K562 (cell line): ENCODE results near the gene NYAP2. TPM values are rescaled to one million over a fixed set of nuclear protein-coding genes. Genes with fewer than 3 reads are reported as not detected.

Experiments
- ATAC-seq: fragments of 200-7000 bp; cut with Tn5 transposase; 3 replicates; pipeline ENCODE4 v1.9.1; 2020; ENCODE audit warnings: moderate library complexity
- BruUV-seq: library from RNA; stranded (reverse); fragments of 400-500 nt; replicated peaks from 2 replicates; lab custom pipeline; 2021; lab: Mats Ljungman, UMichigan
- CTCF ChIA-PET: fragments of 300-600 bp; formaldehyde crosslinking; extraction: SDS; loops from one replicate; lab custom pipeline; 2021; ENCODE audit warnings: low intra/inter-chr PET ratio; lab: Yijun Ruan, JAX
- POLR2A ChIA-PET: fragments of 300-600, 350-650 bp; sonication (Branson Sonifier 250); formaldehyde crosslinking; extraction: SDS; loops from one replicate; lab custom pipeline; 2021; ENCODE audit warnings: antibody characterized with exemption, inconsistent platforms; lab: Yijun Ruan, JAX
- DNase-seq, 4 experiments: peaks; one replicate each; pipeline versions ENCODE4 v3.0.0 to v3.0.0-alpha.2; 2011 to 2018; ENCODE audit warnings: low spot score in 3 of 4, mixed read lengths in 3 of 4; ENCODE audit errors: extremely low read depth in 1 of 4
- FAIRE-seq: peaks from 2 replicates; lab custom pipeline; 2011; peaks lifted over from hg19 to GRCh38; lab: Jason Lieb, UNC
- H2AFZ ChIP-seq: 2 replicates; pipeline ENCODE4 v1.6.0; 2011; ENCODE audit warnings: low read depth, low read length, control low read depth, inconsistent platforms
- H3K27ac ChIP-seq: fragments of 200-600 bp; 3 replicates; pipeline ENCODE4 v1.8.0; 2011; ENCODE audit warnings: low read depth, mild to moderate bottlenecking, control low read depth, inconsistent platforms, low read length, moderate library complexity, mixed read lengths; ENCODE audit errors: extremely low read depth
- H3K27me3 ChIP-seq, 2 experiments: fragments of 300-600 bp in 1 of 2; 2 replicates in 1 of 2; 3 replicates in 1 of 2; pipeline versions ENCODE4 v1.6.0 to v1.8.0; 2011; ENCODE audit warnings: inconsistent platforms in 2 of 2, low read length in 2 of 2, mild to moderate bottlenecking in 1 of 2, mixed read lengths in 1 of 2, moderate library complexity in 1 of 2; ENCODE audit not compliant: control insufficient read depth in 2 of 2, insufficient read depth in 2 of 2
- H3K36me3 ChIP-seq: fragments of 300-600 bp; 3 replicates; pipeline ENCODE4 v1.8.0; 2011; ENCODE audit warnings: mild to moderate bottlenecking, low read length, inconsistent platforms; ENCODE audit not compliant: control insufficient read depth, insufficient read depth
- H3K4me1 ChIP-seq, 2 experiments: fragments of 200-600 bp in 1 of 2; replicated peaks in 1 of 2; 2 replicates in 1 of 2; 3 replicates in 1 of 2; pipeline versions ENCODE4 v1.5.1 to v1.8.0; 2011; ENCODE audit warnings: inconsistent platforms in 2 of 2, low read length in 2 of 2, mild to moderate bottlenecking in 1 of 2, mixed read lengths in 1 of 2, moderate library complexity in 1 of 2; ENCODE audit not compliant: control insufficient read depth in 2 of 2, insufficient read depth in 2 of 2
- H3K4me2 ChIP-seq: 2 replicates; pipeline ENCODE4 v1.6.1; 2011; ENCODE audit warnings: low read length, control low read depth, inconsistent platforms, mixed read lengths; ENCODE audit not compliant: insufficient read depth
- H3K4me3 ChIP-seq: fragments of 200-600 bp; sonication (generic), shearing (Covaris generic); 2 replicates; pipeline ENCODE4 v1.5.1; 2016; ENCODE audit warnings: control low read depth, inconsistent platforms
- H3K79me2 ChIP-seq: fragments of 200-600 bp; 3 replicates; pipeline ENCODE4 v1.8.0; 2011; ENCODE audit warnings: low read length, inconsistent platforms; ENCODE audit not compliant: control insufficient read depth, insufficient read depth
- H3K9ac ChIP-seq, 2 experiments: 2 replicates each; pipeline versions ENCODE4 v1.6.0 to v1.6.1; 2011; ENCODE audit warnings: low read depth in 2 of 2, low read length in 2 of 2, control low read depth in 1 of 2, inconsistent platforms in 1 of 2, mild to moderate bottlenecking in 1 of 2, mixed read lengths in 1 of 2; ENCODE audit not compliant: insufficient read depth in 1 of 2
- H3K9me1 ChIP-seq: one replicate; pipeline ENCODE4 v1.6.0; 2011; ENCODE audit warnings: inconsistent platforms, mild to moderate bottlenecking, low read length, moderate library complexity; ENCODE audit not compliant: control insufficient read depth, insufficient read depth
- H3K9me3 ChIP-seq: replicated peaks from 2 replicates; pipeline ENCODE4 v1.5.1; 2011; ENCODE audit warnings: low read depth, low read length, inconsistent platforms; ENCODE audit not compliant: control insufficient read depth, insufficient read depth
- H4K20me1 ChIP-seq: replicated peaks from 2 replicates; pipeline ENCODE4 v1.6.1; 2011; ENCODE audit warnings: low read length, inconsistent platforms, mixed read lengths; ENCODE audit not compliant: control insufficient read depth, insufficient read depth
- BRF1 ChIP-seq: IDR thresholded peaks from 3 replicates; pipeline ENCODE4 v1.6.1; 2011; ENCODE audit warnings: borderline replicate concordance, mild to moderate bottlenecking; ENCODE audit not compliant: insufficient read length; ENCODE audit errors: extremely low read depth
- CBFA2T3 ChIP-seq: fragments of 450-650 bp; IDR thresholded peaks from 2 replicates; pipeline ENCODE4 v1.6.1; 2017
- LARP7 ChIP-seq: fragments of 450-650 bp; IDR thresholded peaks from 2 replicates; pipeline ENCODE4 v1.6.1; 2016
- MED1 ChIP-seq: sonication (generic); formaldehyde crosslinking; IDR thresholded peaks from 2 replicates; pipeline ENCODE4 v1.8.1; 2023; ENCODE audit warnings: missing genetic modification reagents, borderline replicate concordance
- MEF2A ChIP-seq: IDR thresholded peaks from 2 replicates; pipeline ENCODE4 v1.6.1; 2011; ENCODE audit warnings: low read depth, mild to moderate bottlenecking, low read length, moderate library complexity; ENCODE audit not compliant: control insufficient read depth
- RBM34 ChIP-seq: fragments of 200-400 bp; formaldehyde crosslinking; IDR thresholded peaks from 2 replicates; pipeline ENCODE4 v1.6.1; 2018; ENCODE audit warnings: low read length, borderline replicate concordance; ENCODE audit not compliant: insufficient read depth
- SRSF7 ChIP-seq: fragments of 200-400 bp; formaldehyde crosslinking; optimal IDR thresholded peaks from 2 replicates; pipeline ENCODE3; 2017; ENCODE audit warnings: mild to moderate bottlenecking, low read depth, low read length
- WGBS: fragments of 100-300 bp; shearing (Covaris generic); methylation state at CpG from one replicate; pipeline ENCODE4 v1.1.6; 2016; ENCODE audit warnings: low coverage, mixed read lengths; ENCODE audit not compliant: insufficient coverage; ENCODE audit errors: missing lambda C conversion rate; 5-methylcytosine and 5-hydroxymethylcytosine counted together
- in situ Hi-C: fragments of 300-500 bp; cut with MboI; formaldehyde crosslinking; loops from 4 replicates; pipeline ENCODE4 v1.15.0; 2018; ENCODE audit warnings: inconsistent platforms, mixed read lengths
- intact Hi-C: fragments of 100-400 bp; cut with micrococcal nuclease; formaldehyde crosslinking; loops from 2 replicates; pipeline ENCODE4 v1.14.2; 2022
- polyA plus RNA-seq, 8 experiments: library from polyadenylated mRNA; depleted of rRNA in 4 of 8; stranded (reverse) in 5 of 8; unstranded in 3 of 8; fragments of >200 nt; fragmentation: Nextera tagmentation in 2 of 8; fragmentation: Illumina TruSeq in 1 of 8; extraction: Ambion mirVana in 2 of 8; extraction: Trizol in 1 of 8; gene quantifications; 2 replicates each; pipeline versions ENCODE4 v1.2.1 to v1.2.3, GENCODE V29; 2011 to 2014; ENCODE audit warnings: inconsistent platforms in 1 of 8, missing spikeins in 1 of 8
- total RNA-seq, 7 experiments: library from RNA; depleted of rRNA in 6 of 7; stranded (reverse); fragments of >200 nt in 6 of 7; fragmentation: Illumina TruSeq in 2 of 7; extraction: Trizol in 2 of 7; gene quantifications; 2 replicates each; pipeline versions ENCODE4 v1.2.1 to v1.2.3, GENCODE V29; 2011 to 2021; ENCODE audit warnings: low replicate concordance in 1 of 7
- TF ChIP-seq, protein P1 (sequence below): fragments of 450-650 bp; IDR thresholded peaks from 2 replicates; pipeline ENCODE4 v1.6.1; 2016

The NYAP2 gene
- total and polyA plus RNA-seq, 9 of the 15 experiments (the other 6 are each of a cell fraction or from before 2014, with no cell fraction given): 0.03 to 0.04 (median 0.04) TPM; not detected in 3

GRCh38 chr2:225419033-225419432 is 19.5 kb downstream of the NYAP2 start:
- Histone ChIP-seq H4K20me1 (no peaks in the 10 kb centered on the region), H3K4me1 (no peaks in the 10 kb centered on the region), H3K27ac (no peak overlapping the region), H3K36me3 (no peaks in the 10 kb centered on the region), H3K9me1 (no peaks in the 10 kb centered on the region), H3K4me2 (no peak overlapping the region), H3K79me2 (no peaks in the 10 kb centered on the region), H2AFZ (no peak overlapping the region), H3K4me3 (no peak overlapping the region), H3K9me3 (no peaks in the 10 kb centered on the region), H3K27me3 (no peaks in the 10 kb centered on the region), H3K9ac (no peak overlapping the region)
- TF ChIP-seq RBM34: no peak
- no peak for TF ChIP-seq LARP7
- TF ChIP-seq MEF2A: no peak
- TF ChIP-seq CBFA2T3: no peak
- no peak for TF ChIP-seq BRF1
- no peak for TF ChIP-seq SRSF7
- no peak for TF ChIP-seq MED1 (CRISPR knock-in tag)
- TF ChIP-seq, protein P1, sequence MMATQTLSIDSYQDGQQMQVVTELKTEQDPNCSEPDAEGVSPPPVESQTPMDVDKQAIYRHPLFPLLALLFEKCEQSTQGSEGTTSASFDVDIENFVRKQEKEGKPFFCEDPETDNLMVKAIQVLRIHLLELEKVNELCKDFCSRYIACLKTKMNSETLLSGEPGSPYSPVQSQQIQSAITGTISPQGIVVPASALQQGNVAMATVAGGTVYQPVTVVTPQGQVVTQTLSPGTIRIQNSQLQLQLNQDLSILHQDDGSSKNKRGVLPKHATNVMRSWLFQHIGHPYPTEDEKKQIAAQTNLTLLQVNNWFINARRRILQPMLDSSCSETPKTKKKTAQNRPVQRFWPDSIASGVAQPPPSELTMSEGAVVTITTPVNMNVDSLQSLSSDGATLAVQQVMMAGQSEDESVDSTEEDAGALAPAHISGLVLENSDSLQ: no peak
- WGBS: 25% methylated on average over 6 of the region's 6 CpGs
- no peak for FAIRE-seq
- no TSS peak for BruUV-seq
- ATAC-seq: no peak
- intact Hi-C loops (no loop called here), in situ Hi-C loops (no loop called here)
- ChIA-PET CTCF (no interaction called here), POLR2A (no interaction called here)
- DNase-seq: no peak
